SU-DHL-6 (cell line): ENCODE measurements around the gene NEU2.

Experiments used
- CTCF ChIP-seq: fragments of 200-600 bp; sonication (generic); IDR thresholded peaks from one replicate; pipeline ENCODE4 v1.5.1; 2017; ENCODE audit warnings: antibody characterized with exemption, mild to moderate bottlenecking, low read length, moderate library complexity; ENCODE audit not compliant: insufficient read depth, poor library complexity, severe bottlenecking
- EZH2phosphoT487 ChIP-seq: fragments of 200-600 bp; sonication (generic), shearing (Covaris generic); conservative IDR thresholded peaks from 2 replicates; pipeline ENCODE4 v1.6.1; 2018; ENCODE audit warnings: mild to moderate bottlenecking, antibody characterized with exemption, low read length, moderate library complexity, mixed read lengths

DNA sequence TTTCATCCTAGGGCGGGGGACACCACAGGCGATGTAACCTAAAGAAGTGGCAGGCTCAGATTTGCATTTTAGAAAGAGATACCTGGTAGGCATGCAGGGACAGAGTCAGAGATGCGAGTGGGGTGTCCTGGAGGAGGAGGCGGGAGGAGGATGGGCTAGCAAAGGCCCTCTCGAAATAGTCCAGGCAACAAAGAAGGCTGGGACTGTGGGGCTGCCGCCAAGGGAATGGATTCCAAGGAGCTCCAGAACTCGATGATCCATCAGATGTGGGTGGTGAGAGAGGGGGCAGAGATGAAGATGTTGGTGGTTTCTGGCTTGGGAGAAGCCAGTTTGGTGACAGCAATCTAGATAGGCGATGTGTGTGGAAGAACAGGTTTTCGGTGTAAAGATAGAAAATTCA lies 15.2 kb downstream of the NEU2 start:
- no peak for TF ChIP-seq CTCF
- no peak for TF ChIP-seq EZH2phosphoT487
